ENCODE results near the gene PDE4B.

- no peak for TF ChIP-seq CTCF (conservative IDR thresholded peaks at IDR 0.05; ENCODE audit: low read depth, low read length)
- TF ChIP-seq EZH2phosphoT487 (IDR thresholded peaks at IDR 0.05; ENCODE audit: borderline replicate concordance, low read length), result no peak
These were observed 367.1 kb downstream of the PDE4B start for GRCh38 chr1:66159800-66160199.

Data from PC-3 (cell line).